ENCODE measurements around the gene TUBA4A.

GRCh38 chr2:219223831-219224610 is 29.7 kb downstream of the TUBA4A start:
- no peak for TF ChIP-seq CTCF (IDR thresholded peaks at IDR 0.05 in 8 of 11, conservative IDR thresholded peaks at IDR 0.05 in 3 of 11)
- no peak for TF ChIP-seq POLR2A (IDR thresholded peaks at IDR 0.05)

Data from spleen (tissue), 7 donors.